ENCODE data around the gene MAP3K20. TPM values are rescaled to one million over a fixed set of nuclear protein-coding genes. Genes with fewer than 3 reads are reported as not detected.
A peak's percentile ranks its signal among the peaks of the same experiment; 100 is the strongest.

Gene MAP3K20
- total RNA-seq, 4 donors from 2014 or later = 24.1 to 34.5 (median 25.6) TPM

DNA sequence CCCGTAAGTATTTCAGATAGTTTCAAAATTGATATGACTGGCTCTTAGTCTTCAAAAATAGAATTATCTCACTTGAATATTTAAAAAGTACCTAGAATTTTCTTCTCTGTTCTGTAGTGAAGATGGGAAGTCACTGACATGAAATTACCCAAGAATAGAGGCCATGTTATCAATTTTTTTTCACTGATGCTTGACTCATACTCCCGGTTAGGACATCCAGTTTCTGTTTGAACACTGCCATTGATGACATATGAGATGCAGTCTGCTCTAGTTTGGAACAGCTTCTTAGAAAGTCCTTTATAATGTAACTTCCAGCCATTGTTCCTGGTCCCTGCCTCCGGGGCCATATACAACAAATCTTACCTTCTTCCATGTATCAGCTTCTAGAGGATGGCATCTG lies 26.0 kb downstream of the MAP3K20 start:
- Histone ChIP-seq H3K4me1 (no peaks in the 10 kb centered on the region), H3K27me3 (no peaks in the 10 kb centered on the region), H3K9me3 (no peaks in the 10 kb centered on the region), H3K4me3 (replicated peaks in 1 of 3) (no peak overlapping the region), H3K27ac (no peak overlapping the region), H3K36me3 (no peaks in the 10 kb centered on the region)
- no peak for TF ChIP-seq POLR2A (IDR thresholded peaks at IDR 0.05)
- TF ChIP-seq, protein P1, sequence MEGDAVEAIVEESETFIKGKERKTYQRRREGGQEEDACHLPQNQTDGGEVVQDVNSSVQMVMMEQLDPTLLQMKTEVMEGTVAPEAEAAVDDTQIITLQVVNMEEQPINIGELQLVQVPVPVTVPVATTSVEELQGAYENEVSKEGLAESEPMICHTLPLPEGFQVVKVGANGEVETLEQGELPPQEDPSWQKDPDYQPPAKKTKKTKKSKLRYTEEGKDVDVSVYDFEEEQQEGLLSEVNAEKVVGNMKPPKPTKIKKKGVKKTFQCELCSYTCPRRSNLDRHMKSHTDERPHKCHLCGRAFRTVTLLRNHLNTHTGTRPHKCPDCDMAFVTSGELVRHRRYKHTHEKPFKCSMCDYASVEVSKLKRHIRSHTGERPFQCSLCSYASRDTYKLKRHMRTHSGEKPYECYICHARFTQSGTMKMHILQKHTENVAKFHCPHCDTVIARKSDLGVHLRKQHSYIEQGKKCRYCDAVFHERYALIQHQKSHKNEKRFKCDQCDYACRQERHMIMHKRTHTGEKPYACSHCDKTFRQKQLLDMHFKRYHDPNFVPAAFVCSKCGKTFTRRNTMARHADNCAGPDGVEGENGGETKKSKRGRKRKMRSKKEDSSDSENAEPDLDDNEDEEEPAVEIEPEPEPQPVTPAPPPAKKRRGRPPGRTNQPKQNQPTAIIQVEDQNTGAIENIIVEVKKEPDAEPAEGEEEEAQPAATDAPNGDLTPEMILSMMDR (IDR thresholded peaks at IDR 0.05) = no peak
- DNase-seq = no peak
- 81 to 90% methylated on average over 3 of the region's 3 CpGs for WGBS, 2 donors
- intact Hi-C loops (cut with DNase I) = no loop called here

DNA sequence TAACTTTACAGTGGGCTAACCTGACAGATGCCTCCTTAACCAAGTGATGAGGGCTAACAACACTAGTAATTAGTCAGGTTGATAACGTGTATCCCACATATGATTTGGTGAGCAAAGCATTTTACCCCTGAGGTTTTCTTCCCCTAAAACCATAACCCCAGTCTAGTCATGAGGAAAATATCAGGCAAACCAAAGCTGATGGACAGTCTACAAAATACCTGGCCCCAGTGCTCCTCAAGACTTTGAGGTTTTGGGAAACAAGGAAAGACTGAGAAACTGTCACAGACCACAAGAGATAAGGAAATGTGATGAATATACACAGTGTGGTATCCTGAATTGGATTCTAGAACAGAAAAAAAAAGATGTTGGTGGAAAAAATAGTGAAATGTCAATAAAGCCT lies 28.5 kb downstream of the MAP3K20 start:
- Histone ChIP-seq H3K4me1 (peaks cover 0 to 7% of the 10 kb centered on the region in 2 donors), H3K36me3 (no peaks in the 10 kb centered on the region), H3K9me3 (no peaks in the 10 kb centered on the region), H3K27me3 (no peaks in the 10 kb centered on the region), H3K4me3 (replicated peaks in 1 of 3) (no peak overlapping the region), H3K27ac (no peak overlapping the region)
- no peak for DNase-seq
- WGBS, 2 donors = 95 to 97% methylated on average over 1 of the region's 1 CpG
- intact Hi-C loops (cut with DNase I) = no loop called here
- no peak for TF ChIP-seq POLR2A (IDR thresholded peaks at IDR 0.05)
- TF ChIP-seq, protein P1 (IDR thresholded peaks at IDR 0.05) = no peak

DNA sequence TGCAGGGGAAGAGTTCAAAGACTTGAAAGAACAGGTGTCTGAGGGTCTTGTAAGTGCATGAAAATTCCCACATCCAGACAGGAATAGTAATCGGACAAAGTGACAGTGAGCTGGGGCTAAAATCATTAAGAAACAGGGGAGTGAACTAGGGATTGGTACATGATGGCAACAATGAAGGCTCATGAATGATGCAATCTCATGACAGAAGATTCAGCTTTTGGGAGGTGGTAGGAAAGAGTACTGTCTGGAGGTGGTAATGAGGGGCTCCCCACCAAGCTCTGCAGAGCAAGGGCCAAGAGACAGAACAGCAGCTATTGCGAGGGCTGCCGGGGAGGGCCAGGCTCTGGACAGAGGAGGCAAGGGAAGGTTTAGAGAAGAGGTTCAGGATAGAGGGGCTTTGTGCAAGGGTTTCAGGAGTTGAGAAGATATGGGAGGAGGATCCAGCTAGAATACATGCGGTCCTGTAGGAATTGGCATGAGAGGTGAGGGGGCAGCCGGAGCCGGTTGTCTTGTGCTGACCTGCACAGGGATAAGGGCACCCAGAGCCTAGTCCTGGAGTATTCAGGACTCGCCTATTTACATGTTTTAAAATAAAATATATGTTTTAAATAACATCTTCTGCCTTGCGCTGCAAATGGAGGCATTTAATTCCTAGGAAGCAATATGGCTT lies 31.4 kb downstream of the MAP3K20 start:
- no peak overlapping the region for H3K4me3 ChIP-seq (replicated peaks in 1 of 3)
- peaks cover 0 to 12% of the 10 kb centered on the region in 2 donors for H3K4me1 ChIP-seq
- 96% methylated on average over 8 of the region's 8 CpGs for WGBS, 2 donors
- H3K27ac ChIP-seq = no peak overlapping the region
- no peak for TF ChIP-seq POLR2A (IDR thresholded peaks at IDR 0.05)
- TF ChIP-seq, protein P1 (IDR thresholded peaks at IDR 0.05) = no peak
- intact Hi-C loops (cut with DNase I) = no loop called here
- H3K9me3 ChIP-seq = no peaks in the 10 kb centered on the region
- H3K36me3 ChIP-seq = no peaks in the 10 kb centered on the region
- no peak for DNase-seq
- no peaks in the 10 kb centered on the region for H3K27me3 ChIP-seq

DNA sequence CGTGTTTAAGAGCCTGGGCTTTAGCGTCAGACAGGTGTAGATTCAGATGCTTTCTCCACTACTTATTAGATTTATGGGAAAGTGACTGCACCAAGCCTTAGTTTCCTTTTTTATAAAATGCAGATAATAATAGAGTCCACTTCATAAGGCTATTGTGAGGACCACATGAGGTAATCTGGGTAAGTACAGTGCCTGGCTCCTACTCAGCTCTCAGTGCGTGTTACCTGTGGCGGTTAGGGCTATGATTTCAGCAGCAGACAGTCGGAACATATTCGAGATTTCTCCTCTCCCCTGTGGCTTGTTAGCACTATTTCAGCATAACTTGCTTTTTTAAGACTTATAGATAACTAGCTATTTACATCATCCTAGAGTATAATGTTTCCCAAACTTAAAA lies 32.0 kb downstream of the MAP3K20 start:
- intact Hi-C loops (cut with DNase I) = no loop called here
- DNase-seq = no peak
- Histone ChIP-seq H3K4me3 (replicated peaks in 1 of 3) (no peak overlapping the region), H3K36me3 (no peaks in the 10 kb centered on the region), H3K9me3 (no peaks in the 10 kb centered on the region), H3K27me3 (no peaks in the 10 kb centered on the region), H3K27ac (no peak overlapping the region), H3K4me1 (peaks cover 0 to 12% of the 10 kb centered on the region in 2 donors)
- TF ChIP-seq, protein P1 (IDR thresholded peaks at IDR 0.05) = no peak
- no peak for TF ChIP-seq POLR2A (IDR thresholded peaks at IDR 0.05)
- WGBS, 2 donors = 96% methylated on average over 6 of the region's 6 CpGs

DNA sequence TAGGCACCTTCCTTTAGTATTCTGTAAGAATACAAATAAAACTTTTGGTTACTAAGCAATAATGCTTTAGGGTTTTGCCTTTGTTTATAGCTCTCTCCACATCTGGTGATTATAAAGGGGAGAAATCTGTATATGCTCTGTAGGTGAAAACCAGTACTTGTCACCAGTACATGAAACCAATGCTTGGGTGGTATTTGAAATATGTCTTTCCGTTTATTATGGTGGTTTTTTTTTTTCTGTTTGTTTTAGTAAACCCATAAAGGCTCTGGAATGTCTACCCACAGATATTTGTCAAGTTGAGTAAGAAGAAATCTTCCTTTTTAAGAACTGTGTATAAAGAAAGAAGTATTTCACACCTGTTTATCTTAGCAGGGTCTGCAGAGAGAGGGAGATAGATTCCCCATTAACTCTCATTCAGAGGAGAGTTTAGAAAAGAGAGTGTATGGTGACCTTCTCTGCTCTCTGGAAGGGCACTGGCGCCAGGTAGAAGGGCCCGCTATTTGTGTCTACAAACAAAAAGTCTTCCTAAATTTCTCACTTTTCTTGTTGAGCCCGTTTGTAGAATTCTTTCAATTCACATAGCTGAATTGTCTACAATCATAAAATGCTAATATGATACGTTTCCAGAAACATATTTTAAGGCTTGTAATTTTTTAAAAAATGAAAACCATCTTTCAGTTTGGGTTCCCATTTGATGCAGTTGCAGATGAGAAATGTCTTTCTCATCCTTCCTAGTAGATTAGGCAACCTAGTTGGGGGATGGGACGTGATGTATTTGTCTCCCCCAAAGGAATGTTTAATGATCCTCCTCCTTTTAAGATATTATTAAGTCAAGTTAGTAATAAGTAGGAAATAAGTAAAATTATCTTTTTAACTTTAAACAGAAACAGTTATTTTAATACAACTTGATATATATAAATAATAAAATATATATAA lies 33.9 kb downstream of the MAP3K20 start:
- no peaks in the 10 kb centered on the region for H3K36me3 ChIP-seq
- 82 to 84% methylated on average over 6 of the region's 6 CpGs for WGBS, 2 donors
- peaks cover 0 to 12% of the 10 kb centered on the region in 2 donors for H3K4me1 ChIP-seq
- no peak for DNase-seq
- peak overlapping the region in 1 of 3 donors; percentile 35 for H3K27ac ChIP-seq
- intact Hi-C loops (cut with DNase I) = no loop called here
- no peaks in the 10 kb centered on the region for H3K9me3 ChIP-seq
- H3K27me3 ChIP-seq = no peaks in the 10 kb centered on the region
- no peak for TF ChIP-seq POLR2A (IDR thresholded peaks at IDR 0.05)
- TF ChIP-seq, protein P1 (IDR thresholded peaks at IDR 0.05) = no peak
- H3K4me3 ChIP-seq (replicated peaks in 1 of 3) = no peak overlapping the region

All from thyroid gland (tissue), 4 donors.